ENCODE data around the gene CHST1.

Gene CHST1

GRCh38 chr11:45659818-45660160 lies 5.6 kb downstream of the CHST1 start:
- DNase-seq, result no peak

- DNase-seq, result no peak
Observed at GRCh38 chr11:45659031-45659817, 6.2 kb downstream of the CHST1 start.

GRCh38 chr11:45658292-45658991 lies 7.0 kb downstream of the CHST1 start:
- no peak for DNase-seq

GRCh38 chr11:45657496-45658260 lies 7.7 kb downstream of the CHST1 start:
- no peak for DNase-seq

- DNase-seq, result no peak
Observed at GRCh38 chr11:45655831-45656230, 9.6 kb downstream of the CHST1 start.

GRCh38 chr11:45655347-45655756 lies 10.1 kb downstream of the CHST1 start:
- DNase-seq, result peak; percentile 6

GRCh38 chr11:45655012-45655283 lies 10.5 kb downstream of the CHST1 start:
- DNase-seq, result no peak

GRCh38 chr11:45654231-45655011 lies 11.0 kb downstream of the CHST1 start:
- DNase-seq, result no peak

- DNase-seq, result no peak
Observed at GRCh38 chr11:45653277-45653676, 12.1 kb downstream of the CHST1 start.

- DNase-seq, result no peak
Observed at GRCh38 chr11:45652781-45653180, 12.6 kb downstream of the CHST1 start.

- no peak for DNase-seq
Observed at GRCh38 chr11:45651841-45652749, 13.3 kb downstream of the CHST1 start.

GRCh38 chr11:45651156-45651555 lies 14.3 kb downstream of the CHST1 start:
- no peak for DNase-seq

GRCh38 chr11:45650166-45651095 lies 15.0 kb downstream of the CHST1 start:
- no peak for DNase-seq

- DNase-seq, result no peak
Observed at GRCh38 chr11:45649544-45650165, 15.8 kb downstream of the CHST1 start.

GRCh38 chr11:45648931-45649330 lies 16.5 kb downstream of the CHST1 start:
- DNase-seq, result no peak

- no peak for DNase-seq
Observed at GRCh38 chr11:45647786-45648185, 17.6 kb downstream of the CHST1 start.

- DNase-seq, result no peak
Observed at GRCh38 chr11:45647329-45647728, 18.1 kb downstream of the CHST1 start.

- DNase-seq, result no peak
Observed at GRCh38 chr11:45646275-45646927, 19.0 kb downstream of the CHST1 start.

GRCh38 chr11:45644981-45645889 lies 20.2 kb downstream of the CHST1 start:
- DNase-seq, result no peak

All from effector CD8-positive, alpha-beta T cell (primary cell).